ENCODE results near the gene PCDHA7. TPM values are rescaled to one million over a fixed set of nuclear protein-coding genes. Genes with fewer than 3 reads are reported as not detected.
"Not testable (repeated sequence)": the region's sequence is repeated elsewhere in the genome, so short reads cannot be mapped to it uniquely, and the experiment has no call there.

Gene PCDHA7
- total RNA-seq, 6 experiments from 2014 or later, result 0.07 to 0.12 TPM; not detected in 4

DNA sequence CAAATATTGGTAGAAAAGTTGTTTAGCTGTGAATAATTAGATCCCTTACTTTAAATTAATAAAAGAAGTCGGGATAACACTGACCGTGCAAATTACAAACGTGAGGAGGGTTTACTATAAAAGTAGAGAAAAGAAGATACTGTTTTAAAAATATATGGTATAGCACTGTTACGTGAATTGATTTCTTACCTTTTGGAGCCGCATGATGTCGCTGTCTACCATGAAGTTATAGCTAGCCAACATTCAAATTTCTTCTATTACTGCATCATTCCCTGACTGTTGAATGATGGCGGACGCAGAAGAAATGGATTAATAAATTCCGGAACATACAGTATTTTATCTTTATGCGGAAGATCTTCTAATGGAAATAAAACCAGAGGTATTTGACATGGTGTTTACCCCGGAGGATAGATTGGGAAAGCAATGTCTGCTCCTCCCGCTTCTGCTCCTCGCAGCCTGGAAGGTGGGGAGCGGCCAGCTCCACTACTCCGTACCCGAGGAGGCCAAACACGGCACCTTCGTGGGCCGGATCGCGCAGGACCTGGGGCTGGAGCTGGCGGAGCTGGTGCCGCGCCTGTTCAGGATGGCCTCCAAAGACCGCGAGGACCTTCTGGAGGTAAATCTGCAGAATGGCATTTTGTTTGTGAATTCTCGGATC, 6.2 kb upstream of the PCDHA7 start, which contains the start of gene PCDHA6:
TSS of gene PCDHA6 (plus strand) at position 257 of the 658 bp plus-strand sequence. CDS start at position 389, 132 bp downstream.
- Histone ChIP-seq H3K4me1 (no peaks in the 10 kb centered on the region), H3K9me3 (peaks cover 0 to 2% (median 0%) of the 10 kb centered on the region in 4 donors), H3K27me3 (peaks cover 0 to 10% of the 10 kb centered on the region in 2 donors), H3K36me3 (no peaks in the 10 kb centered on the region), H3K27ac (no peak within 1 kb of the TSS), H3K4me3 (no peak within 1 kb of the TSS)
- intact Hi-C loops (cut with DNase I), result no loop called here
- no peak for TF ChIP-seq POLR2A (IDR thresholded peaks at IDR 0.05)
- TF ChIP-seq, protein P1, sequence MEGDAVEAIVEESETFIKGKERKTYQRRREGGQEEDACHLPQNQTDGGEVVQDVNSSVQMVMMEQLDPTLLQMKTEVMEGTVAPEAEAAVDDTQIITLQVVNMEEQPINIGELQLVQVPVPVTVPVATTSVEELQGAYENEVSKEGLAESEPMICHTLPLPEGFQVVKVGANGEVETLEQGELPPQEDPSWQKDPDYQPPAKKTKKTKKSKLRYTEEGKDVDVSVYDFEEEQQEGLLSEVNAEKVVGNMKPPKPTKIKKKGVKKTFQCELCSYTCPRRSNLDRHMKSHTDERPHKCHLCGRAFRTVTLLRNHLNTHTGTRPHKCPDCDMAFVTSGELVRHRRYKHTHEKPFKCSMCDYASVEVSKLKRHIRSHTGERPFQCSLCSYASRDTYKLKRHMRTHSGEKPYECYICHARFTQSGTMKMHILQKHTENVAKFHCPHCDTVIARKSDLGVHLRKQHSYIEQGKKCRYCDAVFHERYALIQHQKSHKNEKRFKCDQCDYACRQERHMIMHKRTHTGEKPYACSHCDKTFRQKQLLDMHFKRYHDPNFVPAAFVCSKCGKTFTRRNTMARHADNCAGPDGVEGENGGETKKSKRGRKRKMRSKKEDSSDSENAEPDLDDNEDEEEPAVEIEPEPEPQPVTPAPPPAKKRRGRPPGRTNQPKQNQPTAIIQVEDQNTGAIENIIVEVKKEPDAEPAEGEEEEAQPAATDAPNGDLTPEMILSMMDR (IDR thresholded peaks at IDR 0.05), result no peak
- ATAC-seq (no peak), DNase-seq (no peak)
- 14% methylated on average over 14 of the region's 27 CpGs for WGBS (ENCODE audit: insufficient coverage, low coverage, low lambda C conversion rate, missing lambda C conversion rate)

GRCh38 chr5:140828362-140828737, 5.7 kb upstream of the PCDHA7 start:
- WGBS (ENCODE audit: insufficient coverage, low coverage, low lambda C conversion rate, missing lambda C conversion rate), result 31% methylated on average over 16 of the region's 18 CpGs
- H3K27ac ChIP-seq, result no peak overlapping the region
- intact Hi-C loops (cut with DNase I), result no loop called here
- H3K36me3 ChIP-seq, result no peaks in the 10 kb centered on the region
- peaks cover 0 to 2% (median 0%) of the 10 kb centered on the region in 4 donors for H3K9me3 ChIP-seq
- TF ChIP-seq, protein P1 (IDR thresholded peaks at IDR 0.05), result no peak
- no peak for TF ChIP-seq POLR2A (IDR thresholded peaks at IDR 0.05)
- H3K27me3 ChIP-seq, result peaks cover 0 to 10% of the 10 kb centered on the region in 2 donors
- H3K4me1 ChIP-seq, result no peaks in the 10 kb centered on the region
- H3K4me3 ChIP-seq, result no peak overlapping the region
- ATAC-seq, result no peak
- DNase-seq, result no peak

DNA sequence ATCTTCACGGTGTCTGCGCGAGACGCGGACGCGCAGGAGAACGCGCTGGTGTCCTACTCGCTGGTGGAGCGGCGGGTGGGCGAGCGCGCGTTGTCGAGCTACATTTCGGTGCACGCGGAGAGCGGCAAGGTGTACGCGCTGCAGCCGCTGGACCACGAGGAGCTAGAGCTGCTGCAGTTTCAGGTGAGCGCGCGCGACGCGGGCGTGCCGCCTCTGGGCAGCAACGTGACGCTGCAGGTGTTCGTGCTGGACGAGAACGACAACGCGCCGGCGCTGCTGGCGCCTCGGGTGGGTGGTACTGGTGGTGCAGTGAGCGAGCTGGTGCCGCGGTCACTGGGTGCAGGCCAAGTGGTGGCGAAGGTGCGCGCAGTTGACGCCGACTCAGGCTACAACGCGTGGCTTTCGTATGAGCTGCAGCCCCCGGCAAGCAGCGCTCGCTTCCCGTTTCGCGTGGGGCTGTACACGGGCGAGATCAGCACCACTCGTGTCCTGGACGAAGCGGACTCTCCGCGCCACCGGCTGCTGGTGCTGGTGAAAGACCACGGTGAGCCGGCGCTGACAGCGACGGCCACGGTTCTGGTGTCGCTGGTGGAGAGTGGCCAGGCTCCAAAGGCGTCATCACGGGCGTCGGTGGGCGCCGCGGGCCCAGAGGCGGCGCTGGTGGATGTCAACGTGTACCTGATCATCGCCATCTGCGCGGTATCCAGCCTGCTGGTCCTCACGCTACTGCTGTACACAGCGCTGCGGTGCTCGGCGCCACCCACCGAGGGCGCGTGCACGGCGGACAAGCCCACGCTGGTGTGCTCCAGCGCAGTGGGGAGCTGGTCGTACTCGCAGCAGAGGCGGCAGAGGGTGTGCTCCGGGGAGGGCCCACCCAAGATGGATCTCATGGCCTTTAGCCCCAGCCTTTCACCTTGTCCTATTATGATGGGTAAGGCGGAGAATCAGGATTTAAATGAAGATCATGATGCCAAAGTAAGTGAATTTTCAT, 4.3 kb upstream of the PCDHA7 start:
- H3K4me1 ChIP-seq; H3K9me3 ChIP-seq; ATAC-seq; H3K27ac ChIP-seq; intact Hi-C loops (cut with DNase I); H3K36me3 ChIP-seq; DNase-seq; H3K4me3 ChIP-seq: not testable (repeated sequence)
- 61% methylated on average over 12 of the region's 106 CpGs for WGBS (ENCODE audit: insufficient coverage, low coverage, low lambda C conversion rate, missing lambda C conversion rate)
- peaks cover 0 to 10% of the 10 kb centered on the region in 2 donors for H3K27me3 ChIP-seq

DNA sequence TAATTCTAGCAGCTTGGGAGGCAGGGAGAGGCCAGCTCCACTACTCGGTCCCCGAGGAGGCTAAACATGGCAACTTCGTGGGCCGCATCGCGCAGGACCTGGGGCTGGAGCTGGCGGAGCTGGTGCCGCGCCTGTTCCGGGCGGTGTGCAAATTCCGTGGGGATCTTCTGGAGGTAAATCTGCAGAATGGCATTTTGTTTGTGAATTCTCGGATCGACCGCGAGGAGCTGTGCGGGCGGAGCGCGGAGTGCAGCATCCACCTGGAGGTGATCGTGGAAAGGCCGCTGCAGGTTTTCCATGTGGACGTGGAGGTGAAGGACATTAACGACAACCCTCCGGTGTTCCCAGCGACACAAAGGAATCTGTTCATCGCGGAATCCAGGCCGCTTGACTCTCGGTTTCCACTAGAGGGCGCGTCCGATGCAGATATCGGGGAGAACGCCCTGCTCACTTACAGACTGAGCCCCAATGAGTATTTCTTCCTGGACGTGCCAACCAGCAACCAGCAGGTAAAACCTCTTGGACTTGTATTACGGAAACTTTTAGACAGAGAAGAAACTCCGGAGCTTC, 455 bp downstream of the PCDHA7 start:
- intact Hi-C loops (cut with DNase I); H3K4me3 ChIP-seq; H3K36me3 ChIP-seq; DNase-seq; H3K4me1 ChIP-seq; ATAC-seq; H3K9me3 ChIP-seq; H3K27ac ChIP-seq; H3K27me3 ChIP-seq: not testable (repeated sequence)
- 11% methylated on average over 9 of the region's 38 CpGs for WGBS (ENCODE audit: insufficient coverage, low coverage, low lambda C conversion rate, missing lambda C conversion rate)

- Histone ChIP-seq H3K36me3 (no peaks in the 10 kb centered on the region), H3K9me3 (no peaks in the 10 kb centered on the region), H3K27me3 (peaks cover 0 to 2% of the 10 kb centered on the region in 2 donors), H3K27ac (no peak overlapping the region), H3K4me3 (no peak overlapping the region), H3K4me1 (no peaks in the 10 kb centered on the region)
- ATAC-seq, result no peak
- 27% methylated on average over 5 of the region's 103 CpGs for WGBS (ENCODE audit: insufficient coverage, low coverage, low lambda C conversion rate, missing lambda C conversion rate)
- no peak for TF ChIP-seq POLR2A (IDR thresholded peaks at IDR 0.05)
- TF ChIP-seq, protein P1 (IDR thresholded peaks at IDR 0.05), result no peak
- DNase-seq, result no peak
- intact Hi-C loops (cut with DNase I), result no loop called here
Observed at GRCh38 chr5:140835622-140836510, 1.8 kb downstream of the PCDHA7 start.

All from right lobe of liver (tissue), 6 donors.